ENCODE data around the gene PAGE3.

The PAGE3 gene

GRCh38 chrX:55264816-55265215 lies at the start of gene PAGE3:
Gene PAGE3 (minus strand): TSS chrX:55264916. CDS start chrX:55263903, 1,013 bp downstream.
- DNase-seq (ENCODE audit: low spot score) = no peak

GRCh38 chrX:55312655-55313054 lies 47.9 kb upstream of the PAGE3 start:
- DNase-seq (ENCODE audit: low spot score) = no peak

- no peak for DNase-seq (ENCODE audit: low spot score)
Measured at GRCh38 chrX:55290963-55291362, 26.2 kb upstream of the PAGE3 start.

GRCh38 chrX:55279832-55280231 lies 15.1 kb upstream of the PAGE3 start:
- DNase-seq (ENCODE audit: low spot score) = no peak

GRCh38 chrX:55260806-55261205 lies 3.9 kb downstream of the PAGE3 start:
- no peak for DNase-seq (ENCODE audit: low spot score)

- DNase-seq (ENCODE audit: low spot score) = no peak
Measured at GRCh38 chrX:55253528-55253927, 11.2 kb downstream of the PAGE3 start.

GRCh38 chrX:55240788-55241340 lies 23.9 kb downstream of the PAGE3 start:
- DNase-seq (ENCODE audit: low spot score) = no peak

GRCh38 chrX:55220119-55220794 lies 44.5 kb downstream of the PAGE3 start, which contains the start of gene PAGE5:
Gene PAGE5 (plus strand): TSS chrX:55220346. CDS start chrX:55221383, 1,037 bp downstream.
- no peak for DNase-seq (ENCODE audit: low spot score)

- DNase-seq (ENCODE audit: low spot score) = no peak
Measured at GRCh38 chrX:55213381-55213780, 51.3 kb downstream of the PAGE3 start.

GRCh38 chrX:55210931-55211677 lies 53.6 kb downstream of the PAGE3 start:
- DNase-seq (ENCODE audit: low spot score) = no peak

Measured in HuH-7.5 (cell line).